ENCODE measurements around the gene GRHPR. TPM values are rescaled to one million over a fixed set of nuclear protein-coding genes. Genes with fewer than 3 reads are reported as not detected.

Gene GRHPR
- total and polyA plus RNA-seq, 2 of the 4 experiments (the other 2 are of a cell fraction): 182 to 191 TPM

DNA sequence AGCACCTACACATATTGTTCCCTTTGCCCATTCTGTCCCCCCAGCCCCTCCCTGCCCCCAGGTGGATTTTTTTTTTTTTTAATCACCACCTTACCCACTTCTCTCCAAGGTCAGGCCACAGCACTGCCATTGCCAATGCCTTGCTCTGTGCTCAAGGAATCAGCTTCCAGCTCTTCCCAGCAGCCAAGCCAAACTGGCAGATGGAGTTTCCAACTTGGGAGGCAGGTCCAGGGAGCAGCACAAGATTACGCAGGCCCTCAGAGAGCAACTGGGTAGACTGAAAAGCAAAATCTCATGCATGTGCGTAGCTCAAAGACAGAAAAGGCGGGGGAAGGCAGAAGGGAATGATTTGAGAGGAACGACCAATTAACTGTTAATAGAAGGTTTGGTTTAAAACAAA lies 15.1 kb downstream of the GRHPR start:
- Histone ChIP-seq H4K5ac (ENCODE audit: low read depth, low read length) (no peak overlapping the region), H4K91ac (ENCODE audit: insufficient read depth, low read depth, low read length) (no peak overlapping the region), H2BK5ac (ENCODE audit: low read depth, low read length, poor library complexity, severe bottlenecking) (no peak overlapping the region), H3K4me3 (ENCODE audit: insufficient read depth, low read depth, low read length) (no peak overlapping the region), H3K27ac (ENCODE audit: insufficient read depth, low read length) (no peak overlapping the region), H3K79me1 (ENCODE audit: low read depth in 1 of 2, low read length in 2 of 2) (peaks cover 61 to 66% of the 10 kb centered on the region in 2 experiments), H3K4me1 (ENCODE audit: control insufficient read depth, insufficient read depth, low read length) (peaks cover 8% of the 10 kb centered on the region), H3K18ac (ENCODE audit: low read depth, low read length) (no peak overlapping the region), H2BK20ac (ENCODE audit: low read depth, low read length) (no peak overlapping the region), H2AK5ac (ENCODE audit: low read depth, low read length) (no peak overlapping the region), H3K9me3 (ENCODE audit: control insufficient read depth, insufficient read depth, low read length) (no peaks in the 10 kb centered on the region), H2AK9ac (replicated peaks; ENCODE audit: low read depth, low read length, poor library complexity) (no peak overlapping the region), H4K8ac (ENCODE audit: low read depth in 2 of 2, low read length in 2 of 2) (no peak overlapping the region), H3K4ac (ENCODE audit: low read depth, low read length) (no peak overlapping the region), H3K9ac (ENCODE audit: low read depth, low read length) (no peak overlapping the region), H4K20me1 (ENCODE audit: insufficient read depth, low read length) (peaks cover 18% of the 10 kb centered on the region; the same call in 1 of the 2 replicates), H2BK120ac (ENCODE audit: low read depth, low read length) (no peak overlapping the region), H3K14ac (replicated peaks; ENCODE audit: low read depth, low read length) (no peak overlapping the region), H3K23ac (ENCODE audit: low read depth, low read length) (no peak overlapping the region), H3K9me1 (ENCODE audit: insufficient read depth, low read length) (peaks cover 11% of the 10 kb centered on the region), H2AFZ (replicated peaks; ENCODE audit: low read length, poor library complexity) (no peak overlapping the region), H2BK15ac (ENCODE audit: low read depth, low read length) (no peak overlapping the region), H3K4me2 (ENCODE audit: low read depth, low read length) (no peak overlapping the region), H3K36me3 (ENCODE audit: control insufficient read depth, insufficient read depth, low read length) (peaks cover 68% of the 10 kb centered on the region), H3K56ac (ENCODE audit: extremely low read depth, insufficient read depth, low read length) (no peak overlapping the region), H3K27me3 (ENCODE audit: control insufficient read depth, insufficient read depth, low read length) (no peaks in the 10 kb centered on the region)
- ATAC-seq (ENCODE audit: low read depth): no peak
- no TSS peak for BruUV-seq (replicated peaks)
- ChIA-PET CTCF (no interaction called here), POLR2A (ENCODE audit: unreplicated experiment) (no interaction called here)
- in situ Hi-C loops (cut with MboI; ENCODE audit: low sequenced_read_pairs): no loop called here
- TF ChIP-seq RCOR1 (IDR thresholded peaks at IDR 0.05; ENCODE audit: insufficient replicate concordance, low read length) (no peak), ELK1 (IDR thresholded peaks at IDR 0.05; ENCODE audit: borderline replicate concordance, low read depth, low read length) (no peak), USF2 (IDR thresholded peaks at IDR 0.05; ENCODE audit: low read depth, low read length) (no peak), RAD21 (IDR thresholded peaks at IDR 0.05; ENCODE audit: low read length) (no peak), CHD1 (IDR thresholded peaks at IDR 0.05; ENCODE audit: low read depth, low read length) (no peak), MAFK (IDR thresholded peaks at IDR 0.05; ENCODE audit: low read depth, low read length) (no peak), RFX5 (IDR thresholded peaks at IDR 0.05; ENCODE audit: low read depth, low read length) (no peak), CTCF (conservative IDR thresholded peaks at IDR 0.05; ENCODE audit: low read depth, low read length) (no peak), FOS (IDR thresholded peaks at IDR 0.05; ENCODE audit: low read depth, low read length) (no peak)
- no CpG with 5 or more reads among the region's 4 CpGs for WGBS, 2 experiments (ENCODE audit: extremely low coverage in 2 of 2, insufficient read length in 1 of 2)
- dilution Hi-C loops (cut with HindIII; ENCODE audit: low sequenced_read_pairs, unreplicated experiment): no loop called here
- intact Hi-C loops (cut with micrococcal nuclease): no loop called here
- DNase-seq: no peak
